H9 (cell line): ENCODE measurements around the gene FNDC3B. TPM values are rescaled to one million over a fixed set of nuclear protein-coding genes. Genes with fewer than 3 reads are reported as not detected.

Experiments
- DNase-seq: peaks from one replicate; pipeline ENCODE4 v3.0.0-alpha.2; 2017
- H2AFZ ChIP-seq: one replicate; pipeline ENCODE4 v1.6.1; 2013; ENCODE audit warnings: mild to moderate bottlenecking, low read length, control low read depth, moderate library complexity
- H2AK5ac ChIP-seq: 2 replicates; pipeline ENCODE4 v1.6.1; 2013; ENCODE audit warnings: low read length, control low read depth, mixed read lengths; ENCODE audit not compliant: insufficient read length
- H2BK120ac ChIP-seq: one replicate; pipeline ENCODE4 v1.6.1; 2013; ENCODE audit warnings: low read depth, mild to moderate bottlenecking, low read length, control low read depth, inconsistent platforms; ENCODE audit not compliant: poor library complexity, severe bottlenecking
- H2BK12ac ChIP-seq: 2 replicates; pipeline ENCODE4 v1.6.1; 2013; ENCODE audit warnings: low read length, control low read depth, mixed read lengths, low read depth; ENCODE audit not compliant: insufficient read length
- H2BK15ac ChIP-seq: 2 replicates; pipeline ENCODE4 v1.6.1; 2013; ENCODE audit warnings: low read depth, low read length, control low read depth
- H2BK20ac ChIP-seq: one replicate; pipeline ENCODE4 v1.6.1; 2013; ENCODE audit warnings: low read depth, mild to moderate bottlenecking, low read length, control low read depth, inconsistent platforms; ENCODE audit not compliant: poor library complexity, severe bottlenecking
- H2BK5ac ChIP-seq: 2 replicates; pipeline ENCODE4 v1.6.1; 2013; ENCODE audit warnings: low read length, control low read depth, mixed read lengths; ENCODE audit not compliant: insufficient read length
- H3K14ac ChIP-seq: 2 replicates; pipeline ENCODE4 v1.6.1; 2013; ENCODE audit warnings: low read length, control low read depth; ENCODE audit not compliant: insufficient read depth
- H3K18ac ChIP-seq: 2 replicates; pipeline ENCODE4 v1.6.1; 2013; ENCODE audit warnings: low read depth, mild to moderate bottlenecking, mixed read lengths, low read length, control low read depth; ENCODE audit not compliant: insufficient read length
- H3K23ac ChIP-seq: 2 replicates; pipeline ENCODE4 v1.6.1; 2013; ENCODE audit warnings: low read length, control low read depth, mixed read lengths, low read depth; ENCODE audit not compliant: insufficient read length
- H3K23me2 ChIP-seq: 2 replicates; pipeline ENCODE4 v1.6.1; 2013; ENCODE audit warnings: low read depth, mild to moderate bottlenecking, mixed read lengths, low read length, control low read depth; ENCODE audit not compliant: insufficient read length, poor library complexity, severe bottlenecking
- H3K27ac ChIP-seq: 2 replicates; pipeline ENCODE4 v1.5.1; 2013; ENCODE audit warnings: low read length, control low read depth, mixed read lengths, low read depth; ENCODE audit not compliant: insufficient read length
- H3K27me3 ChIP-seq: 2 replicates; pipeline ENCODE4 v1.6.1; 2013; ENCODE audit warnings: low read length, control low read depth, inconsistent platforms; ENCODE audit not compliant: insufficient read depth
- H3K4ac ChIP-seq: 2 replicates; pipeline ENCODE4 v1.6.1; 2013; ENCODE audit warnings: low read depth, mild to moderate bottlenecking, control low read depth, inconsistent platforms, low read length, moderate library complexity
- H3K4me1 ChIP-seq: 2 replicates; pipeline ENCODE4 v1.6.1; 2013; ENCODE audit warnings: low read length, control low read depth, inconsistent platforms; ENCODE audit not compliant: insufficient read depth
- H3K4me2 ChIP-seq: 2 replicates; pipeline ENCODE4 v1.6.1; 2013; ENCODE audit warnings: low read length, control low read depth, mixed read lengths; ENCODE audit not compliant: insufficient read length, insufficient read depth
- H3K56ac ChIP-seq: 2 replicates; pipeline ENCODE4 v1.6.1; 2013; ENCODE audit warnings: low read depth, mild to moderate bottlenecking, mixed read lengths, low read length, control low read depth; ENCODE audit not compliant: insufficient read length
- H3K79me1 ChIP-seq: 2 replicates; pipeline ENCODE4 v1.6.1; 2013; ENCODE audit warnings: low read depth, mild to moderate bottlenecking, moderate library complexity, low read length, control low read depth, inconsistent platforms; ENCODE audit not compliant: insufficient read depth, poor library complexity, severe bottlenecking
- H3K79me2 ChIP-seq: 2 replicates; pipeline ENCODE4 v1.6.1; 2013; ENCODE audit warnings: low read length, control low read depth, inconsistent platforms; ENCODE audit not compliant: insufficient read depth
- H3K9ac ChIP-seq: 2 replicates; pipeline ENCODE4 v1.6.1; 2013; ENCODE audit warnings: low read length, control low read depth, mixed read lengths; ENCODE audit not compliant: insufficient read length; ENCODE audit errors: extremely low read depth
- H3K9me3 ChIP-seq: one replicate; pipeline ENCODE4 v1.6.1; 2013; ENCODE audit warnings: low read depth, low read length, inconsistent platforms; ENCODE audit not compliant: control insufficient read depth
- H3T11ph ChIP-seq: one replicate; pipeline ENCODE4 v1.6.1; 2013; ENCODE audit warnings: mild to moderate bottlenecking, low read length, control low read depth, inconsistent platforms
- H4K20me1 ChIP-seq: one replicate; pipeline ENCODE4 v1.6.1; 2013; ENCODE audit not compliant: control insufficient read depth, insufficient read length, insufficient read depth
- H4K5ac ChIP-seq: 2 replicates; pipeline ENCODE4 v1.6.1; 2013; ENCODE audit warnings: low read depth, mild to moderate bottlenecking, mixed read lengths, low read length, control low read depth; ENCODE audit not compliant: insufficient read length
- H4K8ac ChIP-seq: replicated peaks from 2 replicates; pipeline ENCODE4 v1.6.1; 2013; ENCODE audit warnings: low read length, control low read depth, mixed read lengths, low read depth; ENCODE audit not compliant: insufficient read length
- H4K91ac ChIP-seq: 2 replicates; pipeline ENCODE4 v1.6.1; 2013; ENCODE audit warnings: low read depth, mild to moderate bottlenecking, moderate library complexity, mixed read lengths, low read length, control low read depth; ENCODE audit not compliant: insufficient read length
- H3K27ac Mint-ChIP-seq, 3 experiments: 2 replicates in 2 of 3; 3 replicates in 1 of 3; pipeline ENCODE4 v1.8.0; 2020 to 2021; ENCODE audit warnings: mixed read lengths in 3 of 3, mild to moderate bottlenecking in 1 of 3, moderate library complexity in 1 of 3
- H3K27me3 Mint-ChIP-seq: 2 replicates; pipeline ENCODE4 v1.8.0; 2021; ENCODE audit warnings: low read depth, mild to moderate bottlenecking, moderate library complexity, mixed read lengths
- H3K36me3 Mint-ChIP-seq, 3 experiments: 2 replicates in 2 of 3; 3 replicates in 1 of 3; pipeline ENCODE4 v1.8.0; 2020 to 2021; ENCODE audit warnings: low read depth in 3 of 3, mixed read lengths in 3 of 3; ENCODE audit not compliant: insufficient read depth in 1 of 3
- H3K4me1 Mint-ChIP-seq, 2 experiments: 2 replicates each; pipeline ENCODE4 v1.8.0; 2020; ENCODE audit warnings: mixed read lengths in 2 of 2
- H3K4me3 Mint-ChIP-seq, 2 experiments: 2 replicates in 1 of 2; 3 replicates in 1 of 2; pipeline ENCODE4 v1.8.0; 2020 to 2021; ENCODE audit warnings: mild to moderate bottlenecking in 2 of 2, mixed read lengths in 2 of 2, moderate library complexity in 1 of 2
- H3K9me3 Mint-ChIP-seq, 2 experiments: 2 replicates in 1 of 2; 3 replicates in 1 of 2; pipeline ENCODE4 v1.8.0; 2020; ENCODE audit warnings: mild to moderate bottlenecking in 2 of 2, mixed read lengths in 2 of 2, moderate library complexity in 1 of 2
- WGBS: extraction: QIAGEN DNeasy Blood & Tissue Kit; methylation state at CpG from one replicate; pipeline ENCODE4 v1.1.7; 2013; ENCODE audit warnings: missing lambda C conversion rate, low lambda C conversion rate, mixed read lengths; ENCODE audit not compliant: insufficient read length; ENCODE audit errors: extremely low coverage; 5-methylcytosine and 5-hydroxymethylcytosine counted together
- total RNA-seq: library from RNA; stranded (reverse); gene quantifications from 2 replicates; pipeline ENCODE4 v1.2.1, GENCODE V29; 2021
- TF ChIP-seq, protein P1 (sequence below): fragments of 200-600 bp; sonication (generic); conservative IDR thresholded peaks from 3 replicates; pipeline ENCODE4 v1.8.0; 2021; ENCODE audit warnings: antibody characterized with exemption, mild to moderate bottlenecking

Gene FNDC3B
- total RNA-seq, 1 experiment from 2014 or later: 43.8 TPM

DNA sequence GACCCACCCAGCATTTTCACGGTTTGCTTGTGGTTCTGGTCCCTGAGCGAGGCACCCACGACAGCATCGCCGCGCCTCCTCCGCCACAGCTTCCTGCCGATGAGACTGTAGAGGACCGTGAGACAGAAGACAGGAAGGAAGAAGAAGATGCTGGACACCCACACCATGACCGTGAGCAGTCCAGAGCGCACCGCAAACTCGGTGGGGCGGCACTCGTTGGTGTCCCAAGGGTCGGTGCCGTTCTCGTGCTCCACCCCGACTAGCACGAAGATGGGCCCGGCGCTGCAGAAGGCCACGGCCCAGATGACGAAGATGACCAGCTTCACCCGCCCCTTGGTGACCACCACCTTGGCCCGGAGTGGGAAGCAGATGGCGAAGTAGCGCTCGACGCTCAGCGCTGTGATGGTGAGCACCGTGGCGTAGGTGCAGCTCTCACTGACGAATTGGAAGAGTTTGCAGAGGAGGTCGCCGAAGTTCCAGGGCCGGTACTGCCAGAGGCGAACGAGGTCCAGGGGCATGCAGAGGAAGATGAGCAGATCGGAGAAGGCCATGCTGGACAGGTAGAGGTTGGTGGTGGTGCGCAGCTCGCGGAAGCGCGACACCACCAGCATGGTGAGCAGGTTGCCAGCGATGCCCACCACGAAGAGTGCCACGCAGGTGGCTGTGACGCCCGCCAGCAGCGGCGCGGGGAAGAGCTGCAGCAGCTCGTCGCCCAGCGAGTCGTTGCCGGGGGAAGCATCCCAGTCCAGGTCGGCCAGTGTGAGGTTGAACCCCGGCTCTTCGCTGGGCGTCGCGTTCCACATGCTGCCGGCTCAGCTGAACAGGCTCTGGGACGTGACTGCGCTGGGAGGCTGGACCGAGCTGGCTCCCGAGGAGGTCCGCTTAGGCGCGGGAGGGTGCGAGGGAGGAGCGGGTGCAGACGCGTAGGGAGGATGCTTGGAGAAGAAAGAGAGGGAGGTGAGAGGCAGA is 408.5 kb downstream of the FNDC3B start, which contains the start of gene GHSR:
Gene GHSR, minus strand, starts transcription at position 846 of the 969 bp plus-strand sequence. Its CDS starts 43 bp downstream, at position 803.
- Histone ChIP-seq H3K4me2 (peak within 1 kb of the TSS; percentile 45), H3K56ac (no peak within 1 kb of the TSS), H3K23ac (no peak within 1 kb of the TSS), H2BK15ac (no peak within 1 kb of the TSS), H3T11ph (no peak within 1 kb of the TSS), H4K5ac (no peak within 1 kb of the TSS), H2AFZ (no peak within 1 kb of the TSS), H3K79me2 (no peaks in the 10 kb centered on the region), H3K27ac (no peak within 1 kb of the TSS), H3K9me3 (no peaks in the 10 kb centered on the region), H3K9ac (no peak within 1 kb of the TSS), H3K79me1 (no peaks in the 10 kb centered on the region), H2BK20ac (no peak within 1 kb of the TSS), H3K18ac (no peak within 1 kb of the TSS), H4K8ac (no peak within 1 kb of the TSS), H2BK5ac (no peak within 1 kb of the TSS), H4K91ac (no peak within 1 kb of the TSS), H3K27me3 (peaks cover 35% of the 10 kb centered on the region), H3K4me1 (no peaks in the 10 kb centered on the region), H2AK5ac (no peak within 1 kb of the TSS), H2BK12ac (no peak within 1 kb of the TSS), H3K23me2 (peaks cover 7% of the 10 kb centered on the region), H4K20me1 (peaks cover 4% of the 10 kb centered on the region), H3K4ac (no peak within 1 kb of the TSS), H3K14ac (no peak within 1 kb of the TSS), H2BK120ac (no peak within 1 kb of the TSS)
- Mint-ChIP-seq H3K27me3 (peaks cover 74% of the 10 kb centered on the region), H3K4me1 (peaks cover 22 to 30% of the 10 kb centered on the region in 2 experiments), H3K36me3 (peaks cover 0 to 2% (median 0%) of the 10 kb centered on the region in 3 experiments; a peak in 2 of 7 replicates), H3K27ac (no peak within 1 kb of the TSS), H3K9me3 (peaks cover 3 to 7% of the 10 kb centered on the region in 2 experiments), H3K4me3 (peak within 1 kb of the TSS; percentile 51 to 74)
- DNase-seq: peak; percentile 44
- WGBS: no CpG with 5 or more reads among the region's 76 CpGs
- TF ChIP-seq, protein P1, sequence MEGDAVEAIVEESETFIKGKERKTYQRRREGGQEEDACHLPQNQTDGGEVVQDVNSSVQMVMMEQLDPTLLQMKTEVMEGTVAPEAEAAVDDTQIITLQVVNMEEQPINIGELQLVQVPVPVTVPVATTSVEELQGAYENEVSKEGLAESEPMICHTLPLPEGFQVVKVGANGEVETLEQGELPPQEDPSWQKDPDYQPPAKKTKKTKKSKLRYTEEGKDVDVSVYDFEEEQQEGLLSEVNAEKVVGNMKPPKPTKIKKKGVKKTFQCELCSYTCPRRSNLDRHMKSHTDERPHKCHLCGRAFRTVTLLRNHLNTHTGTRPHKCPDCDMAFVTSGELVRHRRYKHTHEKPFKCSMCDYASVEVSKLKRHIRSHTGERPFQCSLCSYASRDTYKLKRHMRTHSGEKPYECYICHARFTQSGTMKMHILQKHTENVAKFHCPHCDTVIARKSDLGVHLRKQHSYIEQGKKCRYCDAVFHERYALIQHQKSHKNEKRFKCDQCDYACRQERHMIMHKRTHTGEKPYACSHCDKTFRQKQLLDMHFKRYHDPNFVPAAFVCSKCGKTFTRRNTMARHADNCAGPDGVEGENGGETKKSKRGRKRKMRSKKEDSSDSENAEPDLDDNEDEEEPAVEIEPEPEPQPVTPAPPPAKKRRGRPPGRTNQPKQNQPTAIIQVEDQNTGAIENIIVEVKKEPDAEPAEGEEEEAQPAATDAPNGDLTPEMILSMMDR: no peak
